ENCODE results near the gene AIMP1. TPM values are rescaled to one million over a fixed set of nuclear protein-coding genes. Genes with fewer than 3 reads are reported as not detected.

The AIMP1 gene
- total RNA-seq, 1 experiment from 2014 or later: 103 TPM

- Mint-ChIP-seq H3K27ac (ENCODE audit: low read depth, unreplicated experiment) (no peak overlapping the region), H3K9me3 (ENCODE audit: unreplicated experiment) (no peaks in the 10 kb centered on the region), H3K27me3 (ENCODE audit: insufficient read depth, unreplicated experiment) (no peaks in the 10 kb centered on the region), H3K4me3 (ENCODE audit: unreplicated experiment) (no peak overlapping the region), H3K4me1 (ENCODE audit: insufficient read depth, unreplicated experiment) (no peaks in the 10 kb centered on the region), H3K36me3 (ENCODE audit: insufficient read depth, unreplicated experiment) (peaks cover 85% of the 10 kb centered on the region)
- TF ChIP-seq CTCF (IDR thresholded peaks at IDR 0.05; ENCODE audit: unreplicated experiment): peak; percentile 58
- POLR2A ChIA-PET: interaction anchor here (2.3 to 3.3 kb wide), 2 partner anchors 13 kb away, joined by 9 to 13 read pairs; partner anchors contain the start of genes AIMP1 and TBCK
- BruUV-seq (replicated peaks): no TSS peak
- intact Hi-C loops (cut with micrococcal nuclease): loop anchor here (1.0 to 5.0 kb wide), 2 partner anchors 480 to 568 kb away; no protein-coding TSS in a partner anchor
- CTCF ChIA-PET: interaction anchor here (0.6 to 2.1 kb wide), 30 partner anchors 13 to 1506 kb away, joined by 3 to 9 read pairs (median 4); no protein-coding TSS in a partner anchor
- peak; percentile 33 for DNase-seq (ENCODE audit: unreplicated experiment)
These were observed 12.8 kb downstream of the AIMP1 start for GRCh38 chr4:106329041-106329618.

GRCh38 chr4:106333186-106333585 lies 16.8 kb downstream of the AIMP1 start:
- Mint-ChIP-seq H3K36me3 (ENCODE audit: insufficient read depth, unreplicated experiment) (peaks cover 99% of the 10 kb centered on the region), H3K4me3 (ENCODE audit: unreplicated experiment) (no peak overlapping the region), H3K4me1 (ENCODE audit: insufficient read depth, unreplicated experiment) (no peaks in the 10 kb centered on the region), H3K9me3 (ENCODE audit: unreplicated experiment) (peaks cover 9% of the 10 kb centered on the region), H3K27ac (ENCODE audit: low read depth, unreplicated experiment) (no peak overlapping the region), H3K27me3 (ENCODE audit: insufficient read depth, unreplicated experiment) (no peaks in the 10 kb centered on the region)
- no peak for TF ChIP-seq CTCF (IDR thresholded peaks at IDR 0.05; ENCODE audit: unreplicated experiment)
- intact Hi-C loops (cut with micrococcal nuclease): no loop called here
- no TSS peak for BruUV-seq (replicated peaks)
- ChIA-PET POLR2A (interaction anchor here (0.8 to 1.2 kb wide), 2 partner anchors 17 to 420 kb away, joined by 3 read pairs; partner anchors contain the start of gene TBCK), CTCF (interaction anchor here (0.6 to 1.2 kb wide), 2 partner anchors 476 to 1186 kb away, joined by 3 to 4 read pairs; no protein-coding TSS in a partner anchor)
- no peak for DNase-seq (ENCODE audit: unreplicated experiment)

GRCh38 chr4:106334741-106335470 lies 18.6 kb downstream of the AIMP1 start:
- CTCF ChIA-PET: interaction anchor here (0.6 kb wide), 2 partner anchors 48 to 328 kb away, joined by 3 read pairs; no protein-coding TSS in a partner anchor
- intact Hi-C loops (cut with micrococcal nuclease): no loop called here
- peaks cover 9% of the 10 kb centered on the region for H3K9me3 Mint-ChIP-seq (ENCODE audit: unreplicated experiment)

More at GRCh38 chr4:106334741-106335470, 18.6 kb downstream of the AIMP1 start:
- Mint-ChIP-seq H3K4me3 (ENCODE audit: unreplicated experiment) (no peak overlapping the region), H3K4me1 (ENCODE audit: insufficient read depth, unreplicated experiment) (no peaks in the 10 kb centered on the region), H3K27ac (ENCODE audit: low read depth, unreplicated experiment) (peak overlapping the region; percentile 25), H3K36me3 (ENCODE audit: insufficient read depth, unreplicated experiment) (peaks cover 100% of the 10 kb centered on the region), H3K27me3 (ENCODE audit: insufficient read depth, unreplicated experiment) (no peaks in the 10 kb centered on the region)
- no peak for DNase-seq (ENCODE audit: unreplicated experiment)
- POLR2A ChIA-PET: no interaction called here
- no peak for TF ChIP-seq CTCF (IDR thresholded peaks at IDR 0.05; ENCODE audit: unreplicated experiment)
- no TSS peak for BruUV-seq (replicated peaks)

All from MCF 10A (cell line).